HepG2 (cell line): Measurements from ENCODE around the gene EZH1. TPM values are rescaled to one million over a fixed set of nuclear protein-coding genes. Genes with fewer than 3 reads are reported as not detected.

Experiments used
- AGO2 ChIP-seq: fragments of 200-400 bp; formaldehyde crosslinking; optimal IDR thresholded peaks from 2 replicates; pipeline ENCODE3; 2017; ENCODE audit warnings: mild to moderate bottlenecking, low read depth, low read length, moderate library complexity
- CBX2 ChIP-seq, 2 experiments: fragments of 200-600 bp in 1 of 2; sonication (generic); formaldehyde crosslinking in 1 of 2; IDR thresholded peaks; 2 replicates each; pipeline versions ENCODE4 v1.7.0 to v1.8.1; 2018 to 2022; ENCODE audit warnings: low read depth in 2 of 2, low read length in 1 of 2, mild to moderate bottlenecking in 1 of 2, missing genetic modification reagents in 1 of 2
- CBX5 ChIP-seq: sonication (generic); formaldehyde crosslinking; IDR thresholded peaks from 2 replicates; pipeline ENCODE4 v1.4.0; 2020; ENCODE audit warnings: missing genetic modification reagents, borderline replicate concordance
- CREB1 ChIP-seq, 2 experiments: fragments of 450-650 bp in 1 of 2; IDR thresholded peaks; 2 replicates each; pipeline ENCODE4 v1.6.1; 2016 to 2017; ENCODE audit warnings: control low read depth in 1 of 2, mild to moderate bottlenecking in 1 of 2, missing compliant biosample characterization in 1 of 2, missing genetic modification characterization in 1 of 2
- FOXK2 ChIP-seq: fragments of 450-650 bp; IDR thresholded peaks from 2 replicates; pipeline ENCODE4 v1.6.1; 2016
- MAFG ChIP-seq: sonication (generic); formaldehyde crosslinking; IDR thresholded peaks from 2 replicates; pipeline ENCODE4 v1.5.1; 2020; ENCODE audit warnings: mild to moderate bottlenecking, missing genetic modification reagents
- NR3C1 ChIP-seq: sonication (generic); formaldehyde crosslinking; IDR thresholded peaks from 2 replicates; pipeline ENCODE4 v1.4.0; 2020; ENCODE audit warnings: missing genetic modification reagents
- PREB ChIP-seq: sonication (generic); formaldehyde crosslinking; IDR thresholded peaks from 2 replicates; pipeline ENCODE4 v1.4.0; 2020; ENCODE audit warnings: missing genetic modification reagents
- RAD21 ChIP-seq: fragments of 450-650 bp; formaldehyde crosslinking; IDR thresholded peaks from 2 replicates; pipeline ENCODE4 v1.5.0; 2020; ENCODE audit warnings: mild to moderate bottlenecking
- SOX6 ChIP-seq, 2 experiments: fragments of 450-650 bp in 1 of 2; sonication (generic) in 1 of 2; formaldehyde crosslinking in 1 of 2; IDR thresholded peaks; 2 replicates each; pipeline versions ENCODE4 v1.4.0 to v1.6.1; 2017 to 2020; ENCODE audit warnings: antibody characterized with exemption in 1 of 2, mild to moderate bottlenecking in 1 of 2, missing genetic modification reagents in 1 of 2
- ZNF263 ChIP-seq: sonication (generic); formaldehyde crosslinking; IDR thresholded peaks from 2 replicates; pipeline ENCODE4 v1.4.0; 2020; ENCODE audit warnings: missing genetic modification reagents
- ZNF274 ChIP-seq: sonication (generic); formaldehyde crosslinking; IDR thresholded peaks from 2 replicates; pipeline ENCODE4 v1.5.1; 2020; ENCODE audit warnings: mild to moderate bottlenecking, missing genetic modification reagents
- ZNF382 ChIP-seq: sonication (generic); formaldehyde crosslinking; IDR thresholded peaks from 2 replicates; pipeline ENCODE4 v1.5.0; 2020; ENCODE audit warnings: missing genetic modification reagents, mild to moderate bottlenecking, borderline replicate concordance
- ZNF552 ChIP-seq: sonication (generic); formaldehyde crosslinking; IDR thresholded peaks from 2 replicates; pipeline ENCODE4 v1.9.0; 2022; ENCODE audit warnings: missing genetic modification reagents, mild to moderate bottlenecking, borderline replicate concordance
- ZNF589 ChIP-seq: sonication (generic); formaldehyde crosslinking; conservative IDR thresholded peaks from 2 replicates; pipeline ENCODE4 v1.8.0; 2022; ENCODE audit warnings: mild to moderate bottlenecking, moderate library complexity, missing genetic modification reagents
- ZNF747 ChIP-seq: sonication (generic); formaldehyde crosslinking; IDR thresholded peaks from 2 replicates; pipeline ENCODE4 v1.8.1; 2023; ENCODE audit warnings: missing genetic modification reagents, mild to moderate bottlenecking, borderline replicate concordance
- ZNF776 ChIP-seq: sonication (generic); formaldehyde crosslinking; IDR thresholded peaks from 2 replicates; pipeline ENCODE4 v1.4.0; 2020; ENCODE audit warnings: mild to moderate bottlenecking, missing genetic modification reagents
- polyA plus RNA-seq, 8 experiments: library from polyadenylated mRNA; depleted of rRNA in 3 of 8; stranded (reverse) in 7 of 8; unstranded in 1 of 8; fragments of >200 nt; fragmentation: Illumina TruSeq in 4 of 8; extraction: Trizol in 4 of 8; gene quantifications; 2 replicates each; pipeline versions ENCODE4 v1.2.1 to v1.2.3, GENCODE V29; 2011 to 2016; ENCODE audit warnings: low read depth in 4 of 8, missing spikeins in 1 of 8, mixed read lengths in 1 of 8; ENCODE audit not compliant: insufficient read depth in 1 of 8
- total RNA-seq, 5 experiments: library from RNA; depleted of rRNA; stranded (reverse); fragments of >200 nt; fragmentation: Illumina TruSeq; extraction: Trizol; gene quantifications; 2 replicates each; pipeline ENCODE4 v1.2.3, GENCODE V29; 2016; ENCODE audit warnings: low read depth in 1 of 5
- TF ChIP-seq, protein P1 (sequence below): sonication (generic); formaldehyde crosslinking; IDR thresholded peaks from 2 replicates; pipeline ENCODE4 v1.4.0; 2020; ENCODE audit warnings: mild to moderate bottlenecking, missing genetic modification reagents, borderline replicate concordance
- TF ChIP-seq, protein P2 (sequence below): sonication (generic); formaldehyde crosslinking; IDR thresholded peaks from 2 replicates; pipeline ENCODE4 v1.5.1; 2020; ENCODE audit warnings: mild to moderate bottlenecking, missing genetic modification reagents, moderate library complexity
- TF ChIP-seq, protein P3 (sequence below): sonication (generic); formaldehyde crosslinking; IDR thresholded peaks from 2 replicates; pipeline ENCODE4 v1.4.0; 2020; ENCODE audit warnings: missing genetic modification reagents
- TF ChIP-seq, protein P4 (sequence below): sonication (generic); formaldehyde crosslinking; IDR thresholded peaks from 2 replicates; pipeline ENCODE4 v1.5.0; 2020; ENCODE audit warnings: missing genetic modification reagents, mild to moderate bottlenecking, borderline replicate concordance

Gene EZH1
- total and polyA plus RNA-seq, 2 of the 13 experiments (the other 11 are each of a cell fraction or from before 2014, with no cell fraction given), result 11.6 to 24.0 TPM

- no peak for TF ChIP-seq ZNF382
- no peak for TF ChIP-seq ZNF552 (CRISPR knock-in tag)
- no peak; the same call in 1 of the 2 replicates for TF ChIP-seq ZNF263
- no peak for TF ChIP-seq ZNF589 (CRISPR knock-in tag)
- peak; percentile 65 for TF ChIP-seq ZNF776 (CRISPR knock-in tag)
- TF ChIP-seq NR3C1 (CRISPR knock-in tag), result no peak
- peak; percentile 65; the same call in 1 of the 2 replicates for TF ChIP-seq ZNF274
- TF ChIP-seq CBX5 (CRISPR knock-in tag), result no peak
- no peak for TF ChIP-seq PREB
- TF ChIP-seq AGO2, result peak; percentile 75
- no peak for TF ChIP-seq MAFG (CRISPR knock-in tag)
- TF ChIP-seq FOXK2, result no peak
- TF ChIP-seq CREB1 (IDR thresholded peaks at IDR 0.05), result no peak
- no peak for TF ChIP-seq CREB1 (CRISPR knock-in tag; IDR thresholded peaks at IDR 0.05)
- TF ChIP-seq, protein P1, sequence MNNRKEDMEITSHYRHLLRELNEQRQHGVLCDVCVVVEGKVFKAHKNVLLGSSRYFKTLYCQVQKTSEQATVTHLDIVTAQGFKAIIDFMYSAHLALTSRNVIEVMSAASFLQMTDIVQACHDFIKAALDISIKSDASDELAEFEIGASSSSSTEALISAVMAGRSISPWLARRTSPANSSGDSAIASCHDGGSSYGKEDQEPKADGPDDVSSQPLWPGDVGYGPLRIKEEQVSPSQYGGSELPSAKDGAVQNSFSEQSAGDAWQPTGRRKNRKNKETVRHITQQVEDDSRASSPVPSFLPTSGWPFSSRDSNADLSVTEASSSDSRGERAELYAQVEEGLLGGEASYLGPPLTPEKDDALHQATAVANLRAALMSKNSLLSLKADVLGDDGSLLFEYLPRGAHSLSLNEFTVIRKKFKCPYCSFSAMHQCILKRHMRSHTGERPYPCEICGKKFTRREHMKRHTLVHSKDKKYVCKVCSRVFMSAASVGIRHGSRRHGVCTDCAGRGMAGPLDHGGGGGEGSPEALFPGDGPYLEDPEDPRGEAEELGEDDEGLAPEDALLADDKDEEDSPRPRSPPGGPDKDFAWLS (CRISPR knock-in tag), result no peak; the same call in 1 of the 2 replicates
- TF ChIP-seq, protein P2, sequence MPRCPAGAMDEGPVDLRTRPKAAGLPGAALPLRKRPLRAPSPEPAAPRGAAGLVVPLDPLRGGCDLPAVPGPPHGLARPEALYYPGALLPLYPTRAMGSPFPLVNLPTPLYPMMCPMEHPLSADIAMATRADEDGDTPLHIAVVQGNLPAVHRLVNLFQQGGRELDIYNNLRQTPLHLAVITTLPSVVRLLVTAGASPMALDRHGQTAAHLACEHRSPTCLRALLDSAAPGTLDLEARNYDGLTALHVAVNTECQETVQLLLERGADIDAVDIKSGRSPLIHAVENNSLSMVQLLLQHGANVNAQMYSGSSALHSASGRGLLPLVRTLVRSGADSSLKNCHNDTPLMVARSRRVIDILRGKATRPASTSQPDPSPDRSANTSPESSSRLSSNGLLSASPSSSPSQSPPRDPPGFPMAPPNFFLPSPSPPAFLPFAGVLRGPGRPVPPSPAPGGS (CRISPR knock-in tag), result peak; percentile 68
- peak; percentile 46 for TF ChIP-seq RAD21 (CRISPR knock-in tag)
- no peak for TF ChIP-seq CBX2 (IDR thresholded peaks at IDR 0.05; ENCODE audit: low read depth, low read length)
- TF ChIP-seq CBX2 (CRISPR knock-in tag; IDR thresholded peaks at IDR 0.05; ENCODE audit: low read depth), result no peak
- TF ChIP-seq SOX6 (IDR thresholded peaks at IDR 0.05), result no peak
- TF ChIP-seq SOX6 (CRISPR knock-in tag; IDR thresholded peaks at IDR 0.05), result 0 out of 2 replicates have a peak, but pooled peaks have one; percentile 10
- TF ChIP-seq, protein P3, sequence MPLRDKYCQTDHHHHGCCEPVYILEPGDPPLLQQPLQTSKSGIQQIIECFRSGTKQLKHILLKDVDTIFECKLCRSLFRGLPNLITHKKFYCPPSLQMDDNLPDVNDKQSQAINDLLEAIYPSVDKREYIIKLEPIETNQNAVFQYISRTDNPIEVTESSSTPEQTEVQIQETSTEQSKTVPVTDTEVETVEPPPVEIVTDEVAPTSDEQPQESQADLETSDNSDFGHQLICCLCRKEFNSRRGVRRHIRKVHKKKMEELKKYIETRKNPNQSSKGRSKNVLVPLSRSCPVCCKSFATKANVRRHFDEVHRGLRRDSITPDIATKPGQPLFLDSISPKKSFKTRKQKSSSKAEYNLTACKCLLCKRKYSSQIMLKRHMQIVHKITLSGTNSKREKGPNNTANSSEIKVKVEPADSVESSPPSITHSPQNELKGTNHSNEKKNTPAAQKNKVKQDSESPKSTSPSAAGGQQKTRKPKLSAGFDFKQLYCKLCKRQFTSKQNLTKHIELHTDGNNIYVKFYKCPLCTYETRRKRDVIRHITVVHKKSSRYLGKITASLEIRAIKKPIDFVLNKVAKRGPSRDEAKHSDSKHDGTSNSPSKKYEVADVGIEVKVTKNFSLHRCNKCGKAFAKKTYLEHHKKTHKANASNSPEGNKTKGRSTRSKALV (CRISPR knock-in tag), result peak; percentile 21; the same call in 1 of the 2 replicates
- no peak; the same call in 1 of the 2 replicates for TF ChIP-seq ZNF747 (CRISPR knock-in tag)
- TF ChIP-seq, protein P4, sequence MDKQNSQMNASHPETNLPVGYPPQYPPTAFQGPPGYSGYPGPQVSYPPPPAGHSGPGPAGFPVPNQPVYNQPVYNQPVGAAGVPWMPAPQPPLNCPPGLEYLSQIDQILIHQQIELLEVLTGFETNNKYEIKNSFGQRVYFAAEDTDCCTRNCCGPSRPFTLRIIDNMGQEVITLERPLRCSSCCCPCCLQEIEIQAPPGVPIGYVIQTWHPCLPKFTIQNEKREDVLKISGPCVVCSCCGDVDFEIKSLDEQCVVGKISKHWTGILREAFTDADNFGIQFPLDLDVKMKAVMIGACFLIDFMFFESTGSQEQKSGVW (CRISPR knock-in tag), result no peak
Measured at GRCh38 chr17:42676424-42677011, 68.3 kb downstream of the EZH1 start, which contains the start of gene PLEKHH3 (continued).
